Stimulated activated CD4-positive, alpha-beta T cell treated with anti-CD3 and anti-CD28 coated beads, Interleukin-15, amount 100 ng/mL, for 24 hours (primary cell): ENCODE results near the gene PAPPA.

ENCODE experiments used
- DNase-seq: peaks from one replicate; pipeline ENCODE4 v3.0.0-alpha.2; 2020

The PAPPA gene

GRCh38 chr9:116391306-116391900 lies 237.8 kb downstream of the PAPPA start:
- DNase-seq = no peak

- no peak for DNase-seq
These were observed 239.6 kb downstream of the PAPPA start for GRCh38 chr9:116393198-116393597.

- DNase-seq = no peak
These were observed 240.5 kb downstream of the PAPPA start for GRCh38 chr9:116394070-116394469.

GRCh38 chr9:116394894-116395698 lies 241.5 kb downstream of the PAPPA start:
- no peak for DNase-seq

GRCh38 chr9:116395699-116396037 lies 242.1 kb downstream of the PAPPA start:
- DNase-seq = no peak

GRCh38 chr9:116403171-116403570 lies 249.6 kb downstream of the PAPPA start:
- DNase-seq = no peak

- DNase-seq = no peak
These were observed 250.6 kb downstream of the PAPPA start for GRCh38 chr9:116404228-116404627.

- no peak for DNase-seq
These were observed 251.7 kb downstream of the PAPPA start for GRCh38 chr9:116405321-116405720.

- DNase-seq = no peak
These were observed 252.9 kb downstream of the PAPPA start for GRCh38 chr9:116406469-116406868.

- no peak for DNase-seq
These were observed 255.5 kb downstream of the PAPPA start for GRCh38 chr9:116409129-116409528.

- no peak for DNase-seq
These were observed 256.0 kb downstream of the PAPPA start for GRCh38 chr9:116409638-116410037.

GRCh38 chr9:116411506-116411905 lies 257.9 kb downstream of the PAPPA start:
- DNase-seq = no peak

- no peak for DNase-seq
These were observed 260.8 kb downstream of the PAPPA start for GRCh38 chr9:116414374-116414773.

- no peak for DNase-seq
These were observed 262.8 kb downstream of the PAPPA start for GRCh38 chr9:116416421-116416820.

GRCh38 chr9:116417464-116417863 lies 263.9 kb downstream of the PAPPA start:
- DNase-seq = no peak

GRCh38 chr9:116419181-116419580 lies 265.6 kb downstream of the PAPPA start:
- no peak for DNase-seq

- no peak for DNase-seq
These were observed 267.5 kb downstream of the PAPPA start for GRCh38 chr9:116420993-116421538.

GRCh38 chr9:116422119-116422979 lies 268.8 kb downstream of the PAPPA start:
- DNase-seq = no peak

GRCh38 chr9:116423149-116423548 lies 269.6 kb downstream of the PAPPA start:
- DNase-seq = no peak

- no peak for DNase-seq
These were observed 271.7 kb downstream of the PAPPA start for GRCh38 chr9:116425244-116425643.

GRCh38 chr9:116430849-116431248 lies 277.3 kb downstream of the PAPPA start:
- no peak for DNase-seq

- DNase-seq = no peak
These were observed 278.5 kb downstream of the PAPPA start for GRCh38 chr9:116432051-116432450.

GRCh38 chr9:116434314-116434713 lies 280.7 kb downstream of the PAPPA start:
- DNase-seq = no peak
